Tibial nerve (tissue), 3 donors: Measurements from ENCODE around the gene TOR3A.

ENCODE experiments used
- POLR2A ChIP-seq, 2 donors: fragments of 450-650 bp; IDR thresholded peaks; one replicate each; pipeline ENCODE4 v1.6.1; 2017; ENCODE audit warnings: antibody characterized with exemption in 2 of 2, mild to moderate bottlenecking in 2 of 2, moderate library complexity in 2 of 2
- TF ChIP-seq, protein P1 (sequence below), 5 experiments: fragments of 200-600 bp in 3 of 5; fragments of 450-650 bp in 2 of 5; sonication (generic) in 3 of 5; IDR thresholded peaks; one replicate each; pipeline ENCODE4 v1.5.1; 2016 to 2019; ENCODE audit warnings: antibody characterized with exemption in 5 of 5, mild to moderate bottlenecking in 3 of 5, moderate library complexity in 2 of 5

DNA sequence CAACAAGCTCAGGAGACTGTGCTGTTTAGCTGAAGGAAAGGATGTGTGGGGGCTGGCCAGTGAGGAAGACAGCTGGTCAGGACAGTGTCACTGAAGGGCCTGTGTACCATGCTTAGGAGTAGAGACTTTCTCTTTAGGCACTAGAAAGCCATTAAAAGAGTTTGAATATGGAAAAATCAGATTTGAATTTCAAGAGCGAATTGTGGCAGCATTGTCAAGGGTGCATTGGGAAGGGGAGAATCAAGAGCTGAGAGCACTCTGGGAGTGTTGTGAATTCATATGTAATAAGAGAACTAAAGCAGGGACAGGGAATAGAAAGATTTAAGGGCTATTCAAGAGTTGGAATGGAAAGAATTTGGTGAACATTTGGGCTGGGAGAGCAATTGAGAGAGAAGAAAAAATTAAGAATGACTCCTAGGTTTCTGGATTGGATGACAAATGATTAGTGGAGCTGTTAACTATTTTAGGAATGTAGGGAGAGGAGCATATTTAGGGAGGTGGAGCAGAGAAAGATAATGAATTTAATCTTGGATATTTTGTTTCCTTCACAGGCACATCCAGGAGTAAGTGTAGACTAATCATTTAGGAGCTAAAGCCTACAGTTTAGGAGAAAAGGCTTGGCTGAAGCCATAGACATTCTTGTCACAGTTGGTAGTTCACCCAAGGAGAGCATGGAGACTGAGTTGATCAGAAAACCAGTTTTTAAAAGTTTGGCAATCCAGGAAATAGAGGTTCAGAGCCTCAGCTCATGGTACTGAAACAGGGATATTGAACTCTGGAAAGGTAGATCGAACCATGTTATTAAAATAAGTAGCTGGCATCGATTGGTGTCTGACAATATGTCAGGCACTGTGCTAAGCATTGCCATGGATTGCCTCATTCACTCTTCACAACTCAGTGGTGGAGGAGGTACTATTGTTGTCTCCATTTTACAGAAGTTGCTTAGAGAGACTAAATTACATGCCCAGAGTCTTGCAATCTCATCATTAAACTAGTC lies 23.1 kb upstream of the TOR3A start:
- TF ChIP-seq, protein P1, sequence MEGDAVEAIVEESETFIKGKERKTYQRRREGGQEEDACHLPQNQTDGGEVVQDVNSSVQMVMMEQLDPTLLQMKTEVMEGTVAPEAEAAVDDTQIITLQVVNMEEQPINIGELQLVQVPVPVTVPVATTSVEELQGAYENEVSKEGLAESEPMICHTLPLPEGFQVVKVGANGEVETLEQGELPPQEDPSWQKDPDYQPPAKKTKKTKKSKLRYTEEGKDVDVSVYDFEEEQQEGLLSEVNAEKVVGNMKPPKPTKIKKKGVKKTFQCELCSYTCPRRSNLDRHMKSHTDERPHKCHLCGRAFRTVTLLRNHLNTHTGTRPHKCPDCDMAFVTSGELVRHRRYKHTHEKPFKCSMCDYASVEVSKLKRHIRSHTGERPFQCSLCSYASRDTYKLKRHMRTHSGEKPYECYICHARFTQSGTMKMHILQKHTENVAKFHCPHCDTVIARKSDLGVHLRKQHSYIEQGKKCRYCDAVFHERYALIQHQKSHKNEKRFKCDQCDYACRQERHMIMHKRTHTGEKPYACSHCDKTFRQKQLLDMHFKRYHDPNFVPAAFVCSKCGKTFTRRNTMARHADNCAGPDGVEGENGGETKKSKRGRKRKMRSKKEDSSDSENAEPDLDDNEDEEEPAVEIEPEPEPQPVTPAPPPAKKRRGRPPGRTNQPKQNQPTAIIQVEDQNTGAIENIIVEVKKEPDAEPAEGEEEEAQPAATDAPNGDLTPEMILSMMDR (IDR thresholded peaks at IDR 0.05): no peak
- TF ChIP-seq POLR2A (IDR thresholded peaks at IDR 0.05): no peak
